Glutamatergic neuron (in vitro differentiated cells): Measurements from ENCODE around the gene OLA1. TPM values are rescaled to one million over a fixed set of nuclear protein-coding genes. Genes with fewer than 3 reads are reported as not detected.

Experiments
- DNase-seq: peaks from one replicate; pipeline ENCODE4 v3.0.0; 2022
- H3K27ac Mint-ChIP-seq: one replicate; pipeline ENCODE4 v1.8.0; 2020; ENCODE audit warnings: mild to moderate bottlenecking, mixed read lengths, inconsistent platforms; ENCODE audit not compliant: unreplicated experiment
- H3K27me3 Mint-ChIP-seq: one replicate; pipeline ENCODE4 v1.8.0; 2020; ENCODE audit warnings: mild to moderate bottlenecking, moderate library complexity, mixed read lengths, inconsistent platforms; ENCODE audit not compliant: unreplicated experiment
- H3K36me3 Mint-ChIP-seq: one replicate; pipeline ENCODE4 v1.8.0; 2020; ENCODE audit warnings: mild to moderate bottlenecking, mixed read lengths, inconsistent platforms; ENCODE audit not compliant: unreplicated experiment
- H3K4me1 Mint-ChIP-seq: one replicate; pipeline ENCODE4 v1.8.0; 2020; ENCODE audit warnings: mild to moderate bottlenecking, low read depth, mixed read lengths, inconsistent platforms; ENCODE audit not compliant: unreplicated experiment
- H3K4me3 Mint-ChIP-seq: one replicate; pipeline ENCODE4 v1.8.0; 2020; ENCODE audit warnings: mild to moderate bottlenecking, mixed read lengths, inconsistent platforms; ENCODE audit not compliant: unreplicated experiment
- H3K9me3 Mint-ChIP-seq: one replicate; pipeline ENCODE4 v1.8.0; 2020; ENCODE audit warnings: mild to moderate bottlenecking, moderate library complexity, mixed read lengths, inconsistent platforms; ENCODE audit not compliant: unreplicated experiment
- CTCF ChIP-seq: fragments of 200-600 bp; sonication (generic); IDR thresholded peaks from one replicate; pipeline ENCODE4 v1.5.0; 2021; ENCODE audit not compliant: partially characterized antibody, unreplicated experiment
- long read RNA-seq: library from polyadenylated mRNA; unstranded; transcript quantifications from one replicate; pipeline ENCODE4 v2.0.0, GENCODE V29; 2020; ENCODE audit not compliant: unreplicated experiment
- total RNA-seq: library from RNA; stranded (reverse); fragmentation: NEBNext Ultra II Directional; extraction: Animal tissue kit (Norgen Biotek cat#: 25700); gene quantifications from one replicate; pipeline ENCODE4 v1.2.1, GENCODE V29; 2021; ENCODE audit not compliant: unreplicated experiment

OLA1 gene
- 96.2 TPM for total RNA-seq
- long read RNA-seq, full-length matches to known transcripts: 157 of 175 reads
- long read RNA-seq, partial matches to known transcripts: 8 of 175 reads
- long read RNA-seq, other reads (novel, unspliced or antisense): 10 of 175 reads

GRCh38 chr2:174248187-174248997 lies at the start of gene OLA1:
TSS of gene OLA1 (minus strand) at chr2:174248532. CDS start at chr2:174246815, 1,717 bp downstream.
- Mint-ChIP-seq H3K4me1 (peaks cover 10% of the 10 kb centered on the region), H3K27ac (peak within 1 kb of the TSS; percentile 87), H3K9me3 (peaks cover 2% of the 10 kb centered on the region), H3K36me3 (no peaks in the 10 kb centered on the region), H3K4me3 (peak within 1 kb of the TSS; percentile 96), H3K27me3 (peaks cover 3% of the 10 kb centered on the region)
- peak; percentile 98 for DNase-seq
- TF ChIP-seq CTCF: no peak

GRCh38 chr2:174292908-174293307 lies 44.6 kb upstream of the OLA1 start:
- TF ChIP-seq CTCF: no peak
- Mint-ChIP-seq H3K27me3 (no peaks in the 10 kb centered on the region), H3K36me3 (peaks cover 5% of the 10 kb centered on the region), H3K9me3 (peaks cover 2% of the 10 kb centered on the region), H3K4me3 (no peak overlapping the region), H3K4me1 (no peaks in the 10 kb centered on the region), H3K27ac (no peak overlapping the region)
- DNase-seq: no peak

- Mint-ChIP-seq H3K36me3 (no peaks in the 10 kb centered on the region), H3K4me3 (no peak overlapping the region), H3K9me3 (peaks cover 2% of the 10 kb centered on the region), H3K27me3 (no peaks in the 10 kb centered on the region), H3K4me1 (peaks cover 13% of the 10 kb centered on the region), H3K27ac (no peak overlapping the region)
- no peak for TF ChIP-seq CTCF
- DNase-seq: no peak
Observed at GRCh38 chr2:174286172-174286571, 37.8 kb upstream of the OLA1 start.

- DNase-seq: no peak
- H3K4me1 Mint-ChIP-seq: peaks cover 13% of the 10 kb centered on the region
- no peak overlapping the region for H3K4me3 Mint-ChIP-seq
- H3K36me3 Mint-ChIP-seq: no peaks in the 10 kb centered on the region
- no peak overlapping the region for H3K27ac Mint-ChIP-seq
- no peaks in the 10 kb centered on the region for H3K9me3 Mint-ChIP-seq
- no peak for TF ChIP-seq CTCF
- H3K27me3 Mint-ChIP-seq: no peaks in the 10 kb centered on the region
Observed at GRCh38 chr2:174282441-174282840, 34.1 kb upstream of the OLA1 start.

GRCh38 chr2:174281736-174282135 lies 33.4 kb upstream of the OLA1 start:
- TF ChIP-seq CTCF: no peak
- no peak overlapping the region for H3K4me3 Mint-ChIP-seq
- no peaks in the 10 kb centered on the region for H3K36me3 Mint-ChIP-seq
- no peak overlapping the region for H3K27ac Mint-ChIP-seq
- H3K27me3 Mint-ChIP-seq: no peaks in the 10 kb centered on the region
- H3K4me1 Mint-ChIP-seq: peaks cover 13% of the 10 kb centered on the region
- no peak for DNase-seq
- H3K9me3 Mint-ChIP-seq: no peaks in the 10 kb centered on the region
